Stomach (tissue), 4 donors: ENCODE measurements around the gene ARL2BP.

Source experiments
- CTCF ChIP-seq, 7 experiments: fragments of 450-650 bp in 4 of 7; fragments of 200-600 bp in 3 of 7; sonication (generic) in 3 of 7; IDR thresholded peaks; one replicate each; pipeline ENCODE4 v1.5.1; 2016 to 2019; ENCODE audit warnings: antibody characterized with exemption in 7 of 7, control low read depth in 2 of 7, mild to moderate bottlenecking in 1 of 7
- EP300 ChIP-seq: sonication (generic); formaldehyde crosslinking; IDR thresholded peaks from one replicate; pipeline ENCODE4 v1.6.1; 2017; ENCODE audit warnings: antibody characterized with exemption
- POLR2A ChIP-seq, 4 donors: fragments of 450-650 bp; IDR thresholded peaks; one replicate each; pipeline ENCODE4 v1.6.1; 2016; ENCODE audit warnings: antibody characterized with exemption in 4 of 4, control low read depth in 2 of 4, mild to moderate bottlenecking in 1 of 4, moderate library complexity in 1 of 4
- POLR2AphosphoS5 ChIP-seq, 3 donors: sonication (generic); formaldehyde crosslinking; IDR thresholded peaks; one replicate each; pipeline ENCODE4 v1.6.1; 2016; ENCODE audit warnings: antibody characterized with exemption in 3 of 3

- TF ChIP-seq CTCF (IDR thresholded peaks at IDR 0.05) (no peak), POLR2A (IDR thresholded peaks at IDR 0.05) (no peak), POLR2AphosphoS5 (IDR thresholded peaks at IDR 0.05) (no peak), EP300 (no peak)
These were observed 33.4 kb downstream of the ARL2BP start for GRCh38 chr16:57278494-57278893.
